GM18498 (cell line): Measurements from ENCODE around the gene PRKCA.

ENCODE experiments used
- ATAC-seq: cut with Tn5 transposase; IDR thresholded peaks from one replicate; pipeline ENCODE4 v1.9.1; 2021; ENCODE audit warnings: mild to moderate bottlenecking, moderate library complexity; ENCODE audit not compliant: unreplicated experiment

The PRKCA gene

DNA sequence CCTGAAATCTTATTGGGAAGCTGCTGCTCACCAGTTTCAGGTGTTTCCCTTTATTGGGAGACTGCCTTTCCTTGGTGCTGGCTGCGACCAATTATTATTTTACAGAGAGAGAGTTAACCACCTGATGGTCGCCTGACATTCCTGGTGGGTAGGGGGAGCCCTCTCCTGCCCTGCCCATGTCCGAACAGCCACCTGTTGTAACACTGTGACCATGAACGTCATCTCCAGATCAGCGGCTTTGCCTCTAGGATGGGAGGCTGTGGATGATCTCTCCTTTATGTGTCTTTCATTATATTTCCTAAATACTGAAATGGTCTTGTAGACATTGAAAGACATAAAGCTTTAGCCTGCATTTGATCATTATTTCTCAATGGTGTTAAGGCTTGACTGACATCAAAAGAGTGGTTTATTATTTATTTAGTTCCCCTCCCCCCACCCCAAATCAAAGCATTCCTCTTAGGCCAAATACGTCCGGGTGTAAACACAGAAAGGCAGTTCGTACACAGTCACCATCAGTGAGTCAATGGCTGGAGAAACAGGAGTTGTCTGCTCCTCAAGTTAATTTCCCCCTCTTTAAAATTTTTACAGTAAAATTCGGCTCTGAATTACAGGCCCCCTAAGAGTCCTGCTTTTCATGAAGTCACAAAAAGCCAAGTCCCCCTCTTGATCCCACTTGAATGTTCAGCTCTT, 474.7 kb downstream of the PRKCA start:
- no peak for ATAC-seq

DNA sequence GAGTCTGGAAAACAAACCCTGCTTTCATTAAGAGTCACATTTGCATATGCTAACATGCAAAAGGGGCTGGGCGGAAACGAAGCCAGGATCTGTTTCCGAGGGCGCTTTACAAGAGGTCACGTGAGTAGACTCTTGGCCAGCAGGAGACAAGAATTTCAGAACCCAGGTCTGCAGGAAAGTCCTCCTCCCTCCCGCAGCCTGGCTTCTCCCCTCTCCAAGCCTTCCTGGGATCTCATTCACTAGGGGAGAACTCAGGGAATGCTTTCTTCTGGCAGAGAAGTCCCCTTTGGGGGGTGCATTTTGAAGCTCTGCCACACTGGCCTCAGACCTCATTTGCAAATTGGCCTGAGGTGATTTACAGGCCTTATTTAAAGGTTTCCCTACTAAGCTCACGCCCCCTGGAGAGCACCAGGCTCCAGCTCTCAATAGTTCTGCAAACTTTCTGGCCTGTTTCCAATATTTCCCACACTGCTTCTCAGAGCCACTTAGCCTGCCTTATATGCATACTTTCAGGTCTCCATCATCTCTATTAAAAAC, 475.3 kb downstream of the PRKCA start:
- ATAC-seq, result no peak

DNA sequence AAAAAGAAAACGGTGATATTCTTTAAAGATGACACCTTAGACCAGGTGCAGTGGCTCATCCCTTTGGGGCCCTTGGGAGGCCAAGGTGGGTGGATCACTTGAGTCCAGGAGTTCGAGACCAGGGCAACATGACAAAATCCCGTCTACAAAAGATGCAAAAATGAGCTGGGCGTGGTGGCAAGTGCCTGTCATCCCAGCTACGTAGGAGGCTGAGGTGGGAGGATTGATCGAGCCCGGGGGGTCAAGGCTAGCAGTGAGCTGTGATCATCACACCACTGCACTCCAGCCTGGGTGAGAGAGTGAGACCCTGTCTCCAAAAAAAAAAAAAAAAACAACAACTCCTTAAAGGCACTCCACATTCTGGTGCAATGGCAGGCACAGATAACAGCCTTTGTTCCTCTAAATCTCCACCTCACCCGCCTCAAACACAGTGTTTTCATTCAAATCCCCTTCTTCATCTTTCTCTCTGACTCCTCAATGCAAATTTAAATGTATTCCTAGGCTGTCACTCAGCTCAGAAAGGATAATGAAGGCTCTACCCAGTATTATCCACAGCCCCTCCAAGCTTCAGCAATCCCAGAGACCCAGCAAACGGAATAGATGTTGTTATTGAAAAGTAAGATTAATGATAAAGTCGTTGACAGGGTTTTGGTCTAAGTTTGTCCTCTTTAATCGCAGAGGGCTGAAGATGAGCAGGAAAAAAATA, 476.3 kb downstream of the PRKCA start:
- no peak for ATAC-seq

DNA sequence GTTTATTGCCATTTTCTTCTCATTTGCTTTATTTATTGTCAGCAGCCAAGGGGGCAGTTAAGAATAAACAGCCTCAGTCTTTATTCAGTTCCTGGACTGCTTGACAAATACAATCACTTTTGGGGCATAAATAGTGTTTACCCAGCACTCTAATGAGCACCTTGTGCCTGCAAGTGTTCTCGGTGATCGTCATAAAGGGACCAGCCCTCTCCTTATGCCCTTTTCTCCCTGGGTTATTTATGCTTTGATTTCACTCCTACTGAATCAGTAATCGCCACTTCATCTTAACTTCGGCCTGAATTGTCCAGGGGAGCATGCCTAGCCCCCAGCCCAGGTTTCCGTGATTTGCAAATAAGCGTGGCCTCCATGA, 476.8 kb downstream of the PRKCA start:
- no peak for ATAC-seq

DNA sequence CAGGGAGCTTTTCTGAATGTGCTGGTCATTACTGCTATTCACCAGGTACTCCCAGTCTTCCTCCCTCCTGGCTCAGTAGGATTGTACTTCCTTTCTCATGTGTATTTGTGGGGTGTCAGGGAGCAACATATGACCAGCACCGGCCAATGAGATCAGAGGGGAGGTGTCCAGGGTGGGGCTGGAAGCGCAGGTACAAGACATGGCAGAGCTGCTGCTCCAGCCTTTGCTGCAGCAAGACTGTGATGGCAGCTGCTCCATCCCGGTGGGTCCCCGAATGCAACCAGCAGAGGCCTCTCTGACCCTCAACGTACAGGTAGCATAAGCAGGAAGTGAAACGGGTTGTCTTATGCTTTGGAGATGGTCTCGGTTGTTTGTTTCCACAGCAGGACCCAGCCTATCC, 478.7 kb downstream of the PRKCA start:
- ATAC-seq, result no peak

DNA sequence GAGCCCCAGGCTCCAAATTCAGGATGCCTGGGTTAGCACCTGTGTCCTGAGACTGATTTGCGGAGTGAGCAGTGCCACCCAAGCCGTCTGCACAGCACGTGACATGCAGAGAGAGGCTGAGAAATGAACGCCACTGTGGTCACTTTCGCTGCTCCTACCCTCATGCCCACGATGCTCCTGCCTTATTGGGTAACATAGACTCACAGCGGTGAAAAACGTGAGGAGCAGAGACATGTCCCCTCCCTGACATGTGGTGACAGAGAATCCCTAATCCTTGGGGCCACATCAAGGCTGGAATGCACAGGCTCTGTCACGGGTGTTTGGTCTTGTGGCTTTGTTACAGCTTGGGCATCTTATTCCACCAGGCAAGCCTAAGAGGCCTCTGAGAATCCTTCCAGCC, 480.4 kb downstream of the PRKCA start:
- no peak for ATAC-seq

DNA sequence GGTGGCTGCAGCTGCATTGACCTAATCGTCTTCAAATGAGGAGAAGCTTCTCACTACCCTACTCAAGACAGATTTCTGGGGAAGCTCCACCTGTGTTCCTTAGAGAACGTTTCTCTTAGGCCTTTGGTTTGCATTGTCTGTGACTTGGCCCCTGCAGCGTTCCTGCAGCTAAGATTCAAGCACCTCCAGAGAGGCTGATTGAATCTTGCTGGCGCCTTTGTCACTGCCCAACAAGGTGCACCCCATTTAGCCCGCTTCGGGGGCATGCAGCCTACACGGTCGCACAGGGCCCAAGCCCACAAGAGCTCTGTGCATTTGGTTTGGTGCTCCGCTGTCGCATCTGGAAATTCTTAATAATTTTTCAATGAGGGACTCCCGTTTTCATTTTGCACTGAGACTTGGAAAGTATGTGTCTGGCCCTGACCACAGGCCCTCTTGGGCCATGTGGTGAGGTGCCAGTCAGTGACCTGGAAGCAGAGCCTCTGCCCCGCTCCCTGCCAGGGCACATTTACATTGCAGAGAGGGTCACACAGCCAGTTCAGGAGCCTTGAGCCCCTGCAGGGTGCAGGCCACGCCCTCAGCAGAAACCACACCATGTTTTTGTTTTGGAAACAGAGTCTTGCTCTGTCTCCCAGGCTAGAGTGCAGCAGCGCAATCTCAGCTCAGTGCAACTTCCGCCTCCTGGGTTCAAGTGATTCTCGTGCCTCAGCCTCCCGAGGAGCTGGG, 481.4 kb downstream of the PRKCA start:
- ATAC-seq, result no peak

DNA sequence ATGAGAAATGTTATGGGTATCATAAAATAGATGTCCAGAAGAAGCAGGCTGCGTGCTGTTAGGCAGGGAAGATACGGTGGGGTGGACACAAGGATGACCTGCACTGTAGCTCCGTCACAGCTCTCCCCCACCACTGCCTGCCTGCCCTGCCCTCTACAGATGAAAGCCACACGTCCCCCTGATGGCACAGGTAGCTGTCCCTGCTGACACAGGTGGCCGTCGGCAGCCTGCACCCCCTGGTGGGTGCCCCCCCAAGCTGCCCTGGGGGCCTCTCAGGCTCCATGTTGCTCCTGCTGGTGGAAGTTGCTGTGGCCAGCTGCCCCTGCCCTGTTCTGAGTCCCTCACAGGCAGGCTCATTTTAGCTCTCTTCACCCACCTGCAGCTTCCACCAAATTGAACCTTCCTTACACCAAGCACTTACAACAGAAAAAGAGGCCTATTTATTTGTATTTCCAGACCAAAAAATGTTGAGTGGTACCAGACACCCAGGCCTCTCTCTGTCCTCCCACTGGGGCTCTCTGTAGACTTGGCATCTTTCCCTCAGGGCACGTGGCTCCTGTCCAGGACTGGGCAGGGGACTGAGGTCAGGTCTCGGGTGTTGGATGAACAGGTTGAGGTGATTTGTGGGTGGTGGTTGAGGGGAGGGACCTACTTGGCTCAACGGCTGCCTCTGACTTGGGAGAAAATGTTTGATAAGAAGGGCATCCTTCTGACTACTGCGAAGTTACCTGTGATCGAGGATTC, 482.4 kb downstream of the PRKCA start:
- no peak for ATAC-seq

DNA sequence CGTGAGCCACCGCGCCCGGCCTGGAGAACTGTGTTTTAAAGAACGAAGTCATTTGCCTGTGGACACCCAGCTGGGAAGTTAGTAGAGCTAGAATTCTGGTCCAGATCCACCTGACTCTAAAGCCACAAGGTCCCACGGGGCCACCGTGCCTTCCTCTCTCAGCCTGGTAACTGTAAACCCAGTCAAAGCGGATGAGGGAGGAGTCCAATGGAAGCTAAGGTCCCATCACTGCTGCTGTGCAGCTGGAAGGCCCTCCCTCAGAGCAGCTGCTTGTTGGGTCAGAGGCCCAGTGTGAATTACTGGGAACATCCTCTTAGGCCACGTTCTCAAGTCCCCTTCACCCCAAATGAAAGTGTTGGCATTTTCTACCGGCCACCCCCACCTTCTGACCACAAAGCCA, 483.7 kb downstream of the PRKCA start:
- no peak for ATAC-seq

DNA sequence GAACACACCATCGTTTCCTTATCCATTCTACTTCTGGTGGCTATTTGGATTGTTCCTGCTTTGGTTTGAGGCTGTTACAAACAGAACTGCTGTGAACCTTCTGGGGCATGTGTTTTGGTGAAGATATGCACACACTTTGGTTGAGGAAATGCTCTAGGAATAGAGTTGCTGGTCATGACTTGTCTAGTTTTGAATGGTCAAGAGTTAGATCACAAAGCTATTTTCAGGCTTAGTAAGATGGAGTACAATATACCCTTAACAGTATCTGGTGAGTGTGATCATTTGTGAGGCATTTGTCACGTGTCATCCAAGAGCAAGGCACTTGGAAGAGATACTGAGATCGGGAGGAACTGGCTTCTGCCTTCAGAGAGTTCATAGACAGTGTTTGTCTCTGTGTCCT, 485.5 kb downstream of the PRKCA start:
- no peak for ATAC-seq

DNA sequence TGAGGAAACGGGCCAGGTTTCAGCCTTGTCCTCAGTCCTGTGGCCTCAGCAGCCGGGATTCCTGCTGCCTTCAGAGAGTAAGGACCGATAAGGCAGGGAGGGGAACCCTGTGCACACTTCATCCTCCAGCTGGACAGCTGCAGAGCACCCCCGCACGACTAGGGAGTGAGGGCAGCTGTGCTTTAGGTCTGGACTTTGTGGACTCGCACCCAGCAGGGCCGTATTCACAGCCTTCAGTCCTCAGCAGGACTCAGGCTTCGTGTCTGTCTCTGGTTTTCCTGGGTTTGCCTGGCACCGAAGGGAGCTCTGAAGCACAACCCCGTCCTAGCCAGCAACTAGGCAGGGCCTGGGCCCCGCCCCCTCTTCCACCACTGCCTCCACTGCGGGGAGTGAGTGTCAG, 486.7 kb downstream of the PRKCA start:
- ATAC-seq, result no peak

DNA sequence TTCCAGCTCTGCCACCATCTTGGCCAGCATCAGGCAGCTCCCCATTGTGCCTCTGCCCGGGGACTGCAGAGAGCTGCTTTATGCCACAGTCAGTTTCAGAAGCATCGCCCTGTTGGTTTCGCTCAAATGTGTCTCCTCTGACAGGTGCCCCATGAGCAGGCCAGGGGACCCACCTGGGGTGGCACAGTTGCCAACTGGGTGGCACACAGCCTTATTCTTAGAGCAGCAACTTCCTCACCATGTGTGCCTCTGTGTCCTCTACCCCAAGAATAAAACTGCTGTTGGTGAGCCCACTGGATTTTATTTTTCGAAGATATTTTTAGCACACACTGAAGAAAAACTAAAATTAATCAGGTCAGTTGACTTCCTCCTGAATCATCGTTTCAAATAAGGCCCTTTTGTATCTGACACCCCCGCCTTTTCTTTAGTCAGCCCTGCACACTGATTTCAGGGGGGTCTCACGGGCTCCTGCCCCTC, 487.6 kb downstream of the PRKCA start:
- ATAC-seq, result no peak

DNA sequence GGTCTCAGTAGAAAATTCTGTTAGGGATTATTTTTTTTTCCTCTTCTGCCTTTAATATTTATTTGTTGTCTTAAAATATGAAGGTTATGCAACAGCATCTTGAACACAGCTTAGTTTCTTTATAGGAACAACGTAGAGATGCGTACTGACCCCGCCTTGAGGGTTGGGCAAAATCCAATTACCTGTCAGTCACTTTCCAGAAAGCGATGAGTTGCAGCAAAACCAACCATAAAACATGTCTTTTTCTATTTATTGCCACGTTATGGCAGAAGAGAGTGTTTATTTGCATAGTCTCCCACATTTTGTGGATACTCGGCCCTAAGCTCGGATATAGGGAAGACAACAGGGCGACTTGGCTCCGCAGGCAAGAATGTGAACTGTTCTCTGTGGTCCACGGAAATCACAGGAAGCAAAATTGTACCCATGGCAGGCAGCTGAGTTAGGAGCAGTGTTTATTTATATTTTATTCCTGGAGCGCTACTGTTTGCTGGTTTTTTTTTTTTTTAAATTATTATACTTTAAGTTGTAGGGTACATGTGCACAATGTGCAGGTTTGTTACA, 488.2 kb downstream of the PRKCA start:
- ATAC-seq, result no peak

DNA sequence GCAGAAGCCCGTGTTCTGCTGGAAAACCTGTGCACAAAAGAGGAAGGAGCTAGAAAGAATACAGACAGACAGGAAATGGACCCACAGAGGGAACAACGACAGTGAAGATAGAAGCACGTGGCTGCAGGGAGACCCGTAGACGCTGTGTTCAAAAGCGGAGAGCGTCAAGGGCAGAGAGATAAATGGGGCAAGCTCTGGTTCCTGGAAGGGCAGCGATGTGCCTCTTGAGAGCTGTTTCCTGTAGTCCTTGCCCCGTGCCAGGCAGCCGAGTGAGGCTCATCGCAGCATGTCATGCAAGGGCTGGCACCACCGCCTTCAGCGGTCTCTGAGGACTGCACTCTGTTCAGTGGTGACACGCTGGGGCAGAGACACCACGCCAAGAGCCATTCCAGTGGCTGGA, 488.9 kb downstream of the PRKCA start:
- no peak for ATAC-seq

DNA sequence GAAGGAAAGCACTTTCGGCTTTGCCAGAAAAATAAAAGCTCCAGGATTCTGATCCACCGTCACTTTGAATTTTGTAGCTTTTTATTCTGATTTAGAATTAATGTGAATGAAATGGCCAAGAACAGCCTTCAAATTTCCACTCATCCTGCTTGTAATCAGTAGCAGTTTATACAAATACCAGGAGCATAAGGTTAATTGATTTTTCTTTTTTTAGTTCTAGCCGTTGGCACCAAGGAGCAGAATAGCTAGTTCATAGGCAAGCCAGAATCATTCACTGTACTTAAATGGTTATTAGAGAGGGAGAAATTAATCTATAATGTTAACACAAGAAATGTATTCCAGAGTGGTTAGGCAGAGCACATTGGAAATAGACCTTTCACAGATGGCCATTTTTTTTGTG, 491.4 kb downstream of the PRKCA start:
- ATAC-seq, result no peak

DNA sequence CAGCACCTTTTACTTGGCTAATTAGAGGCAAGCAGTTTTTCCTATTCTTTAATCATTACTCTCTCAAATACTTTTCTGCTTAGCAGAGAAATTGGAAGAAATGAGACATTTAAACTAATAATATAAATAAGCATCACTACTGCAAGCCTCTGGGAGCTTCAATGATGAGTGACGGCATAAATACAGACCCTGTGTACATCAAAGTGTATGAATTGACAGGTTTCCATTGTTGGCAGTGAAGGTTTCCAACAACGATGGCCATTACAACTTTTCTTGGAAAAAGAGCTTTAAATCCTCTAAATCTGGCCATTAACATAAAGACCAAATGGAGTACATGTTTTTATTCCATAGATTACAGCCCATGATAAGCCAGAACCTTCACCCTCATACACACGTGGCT, 493.1 kb downstream of the PRKCA start:
- ATAC-seq, result no peak

DNA sequence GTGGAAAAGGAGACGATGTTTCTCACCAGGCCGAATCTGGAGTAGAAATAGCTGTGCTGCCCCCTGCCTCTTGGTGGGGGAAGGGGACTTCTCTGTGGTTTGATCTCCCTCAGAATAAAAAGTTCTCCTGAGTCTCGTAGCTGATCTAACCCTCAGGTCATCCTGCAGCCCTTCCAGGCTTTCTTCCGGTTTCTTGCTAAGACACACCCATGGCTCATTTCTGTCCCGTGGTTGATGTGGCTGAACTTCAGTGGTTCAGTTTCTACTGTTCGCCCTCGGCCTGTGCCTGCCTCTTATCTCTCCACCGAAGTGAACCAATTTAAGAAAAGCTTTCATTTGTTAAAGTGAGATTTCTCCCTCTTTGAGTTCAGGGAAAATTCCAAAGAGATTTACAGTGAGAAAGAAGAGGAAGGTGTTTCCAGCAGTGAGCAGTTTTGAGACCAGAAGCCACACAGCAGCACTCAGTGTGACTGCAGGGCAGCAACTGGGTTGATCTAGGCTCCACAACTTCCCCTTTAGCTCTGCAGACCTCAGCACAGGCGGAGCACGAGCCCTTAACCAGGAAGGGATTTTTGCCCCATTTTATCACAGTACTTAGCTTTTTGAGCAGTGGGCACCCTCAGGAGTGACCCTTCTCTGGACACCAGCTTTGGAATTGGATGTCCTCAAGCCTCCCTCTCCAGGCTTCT, 497.6 kb downstream of the PRKCA start:
- no peak for ATAC-seq

DNA sequence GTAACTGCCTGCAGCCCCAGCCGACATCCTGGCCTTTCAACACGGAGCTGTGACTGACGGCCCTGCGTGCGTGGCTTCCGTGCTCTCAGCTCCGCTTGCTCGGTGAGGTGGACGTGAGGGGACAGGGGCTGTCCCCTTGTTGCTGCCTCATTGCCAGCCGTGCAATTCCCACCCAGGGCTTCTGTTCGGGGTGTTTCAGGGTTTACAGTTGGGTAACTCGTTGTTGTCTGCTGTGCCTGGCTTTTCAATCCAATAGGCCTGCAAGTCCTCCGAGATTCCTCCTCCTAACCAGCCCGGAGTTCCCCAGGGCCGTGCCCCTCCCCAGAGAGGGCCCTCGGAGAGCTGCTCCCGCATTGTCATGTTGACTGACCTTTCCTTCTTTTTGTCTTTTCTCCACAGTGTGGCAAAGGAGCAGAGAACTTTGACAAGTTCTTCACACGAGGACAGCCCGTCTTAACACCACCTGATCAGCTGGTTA, 501.1 kb downstream of the PRKCA start:
- ATAC-seq, result no peak

DNA sequence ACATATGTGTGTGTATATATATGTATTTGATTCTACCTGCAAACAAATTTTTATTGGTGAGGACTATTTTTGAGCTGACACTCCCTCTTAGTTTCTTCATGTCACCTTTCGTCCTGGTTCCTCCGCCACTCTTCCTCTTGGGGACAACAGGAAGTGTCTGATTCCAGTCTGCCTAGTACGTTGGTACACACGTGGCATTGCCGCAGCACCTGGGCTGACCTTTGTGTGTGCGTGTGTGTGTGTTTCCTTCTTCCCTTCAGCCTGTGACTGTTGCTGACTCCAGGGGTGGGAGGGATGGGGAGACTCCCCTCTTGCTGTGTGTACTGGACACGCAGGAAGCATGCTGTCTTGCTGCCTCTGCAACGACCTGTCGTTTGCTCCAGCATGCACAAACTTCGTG, 503.2 kb downstream of the PRKCA start:
- ATAC-seq, result no peak

DNA sequence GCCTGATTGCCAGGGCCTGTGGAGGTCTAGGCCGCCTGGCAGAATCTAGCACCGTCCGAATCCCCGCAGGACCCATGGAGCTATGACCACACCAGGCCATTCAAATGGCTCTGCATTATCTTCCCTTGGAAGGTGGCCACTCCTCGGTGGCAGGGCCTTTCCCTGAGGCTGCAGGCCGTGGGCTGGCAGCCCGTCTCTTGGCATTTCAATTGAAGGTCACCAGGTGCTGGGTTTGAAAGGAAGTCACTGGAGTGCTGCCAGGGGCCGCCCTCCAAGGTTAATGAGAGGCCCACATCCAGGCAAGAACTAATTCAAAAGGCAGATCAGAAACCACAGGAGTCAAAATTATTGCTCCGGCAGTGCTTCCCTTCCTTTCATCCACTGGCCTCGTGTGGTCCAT, 504.8 kb downstream of the PRKCA start:
- ATAC-seq, result no peak
